B cell (primary cell): ENCODE results near the gene PKIB. TPM values are rescaled to one million over a fixed set of nuclear protein-coding genes. Genes with fewer than 3 reads are reported as not detected.

ENCODE experiments used
- ATAC-seq: fragments of 200-7000 bp; cut with Tn5 transposase; one replicate; pipeline ENCODE4 v1.10.0; 2021; ENCODE audit warnings: low read depth, mild to moderate bottlenecking, moderate number of reproducible peaks, moderate library complexity
- CTCF ChIA-PET: fragments of 350-600 bp; sonication (Branson Sonifier 250); formaldehyde crosslinking; loops from one replicate; lab custom pipeline; 2021; ENCODE audit warnings: antibody characterized with exemption, inconsistent platforms; lab: Charles Lee
- POLR2A ChIA-PET: fragments of 350-600 bp; sonication (Branson Sonifier 250); formaldehyde crosslinking; loops from one replicate; lab custom pipeline; 2021; ENCODE audit warnings: antibody characterized with exemption; lab: Charles Lee
- DNase-seq: peaks from one replicate; pipeline ENCODE4 v3.0.0; 2013
- H2AFZ ChIP-seq: 2 replicates; pipeline ENCODE4 v1.6.1; 2012; ENCODE audit warnings: mild to moderate bottlenecking, low read depth, low read length; ENCODE audit not compliant: insufficient read depth, poor library complexity, severe bottlenecking
- H3K27ac ChIP-seq, 2 donors: 1 replicate in 1 of 2; 2 replicates in 1 of 2; pipeline ENCODE4 v1.5.1; 2012 to 2013; ENCODE audit warnings: low read length in 2 of 2, mild to moderate bottlenecking in 2 of 2, moderate library complexity in 1 of 2
- H3K27me3 ChIP-seq, 4 experiments: fragments of 200-600 bp in 1 of 4; sonication (generic) in 1 of 4; replicated peaks in 1 of 4; 1 replicate in 2 of 4; 2 replicates in 2 of 4; pipeline versions ENCODE4 v1.6.1 to v1.7.0; 2013 to 2016; ENCODE audit warnings: low read length in 3 of 4, mild to moderate bottlenecking in 2 of 4, mixed read lengths in 1 of 4, moderate library complexity in 1 of 4; ENCODE audit not compliant: insufficient read depth in 4 of 4, control insufficient read depth in 3 of 4; ENCODE audit errors: control extremely low read depth in 1 of 4
- H3K36me3 ChIP-seq, 2 experiments: replicated peaks in 1 of 2; 1 replicate in 1 of 2; 2 replicates in 1 of 2; pipeline versions ENCODE4 v1.6.1 to v1.7.1; 2013; ENCODE audit warnings: low read length in 1 of 2; ENCODE audit not compliant: insufficient read depth in 2 of 2, control insufficient read depth in 1 of 2; ENCODE audit errors: control extremely low read depth in 1 of 2, extremely low read depth in 1 of 2
- H3K4me1 ChIP-seq, 2 donors: fragments of 200-600 bp in 1 of 2; sonication (generic) in 1 of 2; 1 replicate in 1 of 2; 2 replicates in 1 of 2; pipeline versions ENCODE4 v1.5.1 to v1.6.1; 2013 to 2017; ENCODE audit warnings: low read length in 2 of 2; ENCODE audit not compliant: control insufficient read depth in 2 of 2, insufficient read depth in 2 of 2
- H3K4me2 ChIP-seq: replicated peaks from 2 replicates; pipeline ENCODE3; 2012; ENCODE audit warnings: mild to moderate bottlenecking, low read depth, low read length; ENCODE audit not compliant: poor library complexity, severe bottlenecking
- H3K4me3 ChIP-seq, 5 experiments: fragments of 200-600 bp in 1 of 5; sonication (generic) in 1 of 5; 1 replicate in 3 of 5; 2 replicates in 2 of 5; pipeline versions ENCODE4 v1.5.1 to v1.7.0; 2011 to 2016; ENCODE audit warnings: low read length in 4 of 5, mild to moderate bottlenecking in 4 of 5, low read depth in 2 of 5, control low read depth in 1 of 5, moderate library complexity in 1 of 5; ENCODE audit not compliant: insufficient read depth in 1 of 5; ENCODE audit errors: control extremely low read depth in 1 of 5, extremely low read depth in 1 of 5
- H3K79me2 ChIP-seq: fragments of 200-600 bp; sonication (generic); one replicate; pipeline ENCODE4 v1.6.0; 2016; ENCODE audit warnings: low read length; ENCODE audit not compliant: control insufficient read depth, insufficient read depth
- H3K9ac ChIP-seq: fragments of 200-600 bp; sonication (generic); 2 replicates; pipeline ENCODE4 v1.6.1; 2017; ENCODE audit warnings: mild to moderate bottlenecking, low read length, moderate library complexity
- H3K9me3 ChIP-seq, 3 donors: one replicate each; pipeline versions ENCODE4 v1.6.1 to v1.7.1; 2013; ENCODE audit warnings: low read length in 2 of 3; ENCODE audit not compliant: control insufficient read depth in 2 of 3, insufficient read depth in 1 of 3; ENCODE audit errors: control extremely low read depth in 1 of 3
- H4K20me1 ChIP-seq: 2 replicates; pipeline ENCODE4 v1.6.0; 2012; ENCODE audit warnings: mild to moderate bottlenecking, low read length; ENCODE audit not compliant: insufficient read depth, control insufficient read depth, poor library complexity, severe bottlenecking
- H3K27ac Mint-ChIP-seq: one replicate; pipeline ENCODE4 v1.8.0; 2021; ENCODE audit warnings: mixed read lengths
- H3K27me3 Mint-ChIP-seq: one replicate; pipeline ENCODE4 v1.8.0; 2021; ENCODE audit warnings: mixed read lengths
- H3K4me1 Mint-ChIP-seq: one replicate; pipeline ENCODE4 v1.8.0; 2021; ENCODE audit warnings: mixed read lengths
- H3K4me3 Mint-ChIP-seq: one replicate; pipeline ENCODE4 v1.8.0; 2021; ENCODE audit warnings: mixed read lengths
- H3K9me3 Mint-ChIP-seq: one replicate; pipeline ENCODE4 v1.8.0; 2022; ENCODE audit warnings: mixed read lengths; ENCODE audit not compliant: insufficient read depth
- CTCF ChIP-seq: fragments of 200-600 bp; IDR thresholded peaks from one replicate; pipeline ENCODE4 v1.8.0; 2022; ENCODE audit warnings: antibody characterized with exemption, mild to moderate bottlenecking
- EZH2 ChIP-seq: IDR thresholded peaks from 2 replicates; pipeline ENCODE4 v1.6.1; 2012; ENCODE audit warnings: borderline replicate concordance, low read depth, mild to moderate bottlenecking, moderate library complexity, low read length; ENCODE audit not compliant: insufficient read depth, poor library complexity, severe bottlenecking
- WGBS: methylation state at CpG from one replicate; pipeline ENCODE4 v1.1.5; 2013; ENCODE audit warnings: missing lambda C conversion rate; ENCODE audit not compliant: insufficient coverage; 5-methylcytosine and 5-hydroxymethylcytosine counted together
- intact Hi-C: fragments of 100-400 bp; cut with micrococcal nuclease; formaldehyde crosslinking; loops from one replicate; pipeline ENCODE4 v1.10.0; 2022
- polyA plus RNA-seq: library from polyadenylated mRNA; depleted of rRNA; stranded (reverse); fragments of >200 nt; gene quantifications from 2 replicates; pipeline ENCODE4 v1.2.3, GENCODE V29; 2012
- total RNA-seq, 2 donors: library from RNA; stranded (reverse); fragments of 120-200 nt in 1 of 2; gene quantifications; 1 replicate in 1 of 2; 2 replicates in 1 of 2; pipeline versions ENCODE4 v1.2.3 to v1.2.4, GENCODE V29; 2013 to 2022

The PKIB gene
- total and polyA plus RNA-seq, 2 donors (not counting 1 experiment from before 2014, with no cell fraction given) = 0.27 to 1.2 TPM

DNA sequence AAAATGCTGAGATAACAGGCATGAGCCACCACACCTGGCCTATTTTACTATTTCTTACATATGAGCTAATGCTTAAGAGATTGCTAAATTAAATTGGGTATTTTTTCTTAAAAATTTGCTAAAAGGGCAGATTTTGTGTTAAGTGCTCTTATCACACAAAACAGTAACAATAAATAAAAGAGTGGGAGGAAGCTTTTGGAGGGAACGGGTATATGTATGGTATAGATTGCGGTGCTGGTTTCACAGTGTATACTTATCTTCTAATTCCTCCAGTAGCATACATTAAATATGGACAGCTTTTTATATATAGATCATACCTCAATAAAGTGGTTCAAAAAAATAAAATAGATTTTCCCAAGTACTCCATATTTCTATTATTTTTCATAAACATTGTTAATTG, 129.9 kb downstream of the PKIB start:
- no peak overlapping the region for H3K4me3 ChIP-seq
- H3K9me3 ChIP-seq = no peaks in the 10 kb centered on the region
- no peaks in the 10 kb centered on the region for H3K4me1 Mint-ChIP-seq
- no peak overlapping the region for H3K4me2 ChIP-seq
- H3K36me3 ChIP-seq = no peaks in the 10 kb centered on the region
- H3K4me3 Mint-ChIP-seq = no peak overlapping the region
- no peak for DNase-seq
- peaks cover 0 to 4% (median 0%) of the 10 kb centered on the region in 4 experiments for H3K27me3 ChIP-seq
- no CpG with 5 or more reads among the region's 2 CpGs for WGBS
- no peak overlapping the region for H2AFZ ChIP-seq
- no peaks in the 10 kb centered on the region for H3K27me3 Mint-ChIP-seq
- H3K4me1 ChIP-seq = no peaks in the 10 kb centered on the region
- TF ChIP-seq CTCF (no peak), EZH2 (no peak)
- CTCF ChIA-PET = interaction anchor here (1.4 to 2.6 kb wide), 2 partner anchors 95 to 99 kb away, joined by 3 to 14 read pairs; no protein-coding TSS in a partner anchor
- no peak overlapping the region for H3K9ac ChIP-seq
- no peak for ATAC-seq
- H3K9me3 Mint-ChIP-seq = no peaks in the 10 kb centered on the region
- H3K79me2 ChIP-seq = no peaks in the 10 kb centered on the region
- no peak overlapping the region for H3K27ac ChIP-seq
- no peaks in the 10 kb centered on the region for H4K20me1 ChIP-seq
- H3K27ac Mint-ChIP-seq = no peak overlapping the region
- intact Hi-C loops = no loop called here
- POLR2A ChIA-PET = no interaction called here

- ATAC-seq (no peak), DNase-seq (no peak)
- no peak overlapping the region for H3K9ac ChIP-seq
- H3K79me2 ChIP-seq = no peaks in the 10 kb centered on the region
- H3K36me3 ChIP-seq = no peaks in the 10 kb centered on the region
- Mint-ChIP-seq H3K9me3 (no peaks in the 10 kb centered on the region), H3K27me3 (no peaks in the 10 kb centered on the region), H3K4me3 (no peak overlapping the region), H3K27ac (no peak overlapping the region), H3K4me1 (no peaks in the 10 kb centered on the region)
- no peak overlapping the region for H3K4me3 ChIP-seq
- no peak overlapping the region for H3K4me2 ChIP-seq
- H3K27ac ChIP-seq = no peak overlapping the region
- H3K4me1 ChIP-seq = no peaks in the 10 kb centered on the region
- no peaks in the 10 kb centered on the region for H4K20me1 ChIP-seq
- H3K9me3 ChIP-seq = no peaks in the 10 kb centered on the region
- H2AFZ ChIP-seq = no peak overlapping the region
- H3K27me3 ChIP-seq = peaks cover 0 to 4% (median 0%) of the 10 kb centered on the region in 4 experiments
- intact Hi-C loops = no loop called here
- TF ChIP-seq CTCF (no peak), EZH2 (no peak)
- CTCF ChIA-PET = interaction anchor here (1.0 to 2.6 kb wide), 3 partner anchors 10 to 98 kb away, joined by 3 to 14 read pairs (median 4); no protein-coding TSS in a partner anchor
- POLR2A ChIA-PET = no interaction called here
- WGBS = no CpG with 5 or more reads among the region's 2 CpGs
These were observed 130.7 kb downstream of the PKIB start for GRCh38 chr6:122740936-122741335.
